ENCODE measurements around the gene SYNPR.
A peak's percentile ranks its signal among the peaks of the same experiment; 100 is the strongest.

Gene SYNPR

DNA sequence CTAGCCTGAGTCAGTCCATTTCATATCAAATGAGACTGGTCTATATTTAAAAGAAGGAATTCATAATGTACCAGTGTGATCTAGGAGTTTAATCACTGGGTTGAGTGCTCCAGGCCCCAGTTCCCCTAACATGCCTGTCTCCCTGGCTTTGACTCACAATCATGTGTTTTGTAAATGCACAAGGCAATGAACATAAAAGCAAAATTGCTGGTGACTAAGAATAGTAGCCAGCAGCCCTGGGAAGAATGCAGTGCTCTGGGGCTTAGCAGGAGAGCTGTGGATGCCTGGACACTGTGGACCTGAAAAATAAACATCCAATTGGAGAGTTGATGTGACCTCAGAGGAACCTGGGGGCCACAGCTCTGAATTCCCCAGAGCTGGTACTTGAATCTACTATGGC, 50.3 kb downstream of the SYNPR start:
- no peak overlapping the region for H3K9ac ChIP-seq (ENCODE audit: low read length)
- no peaks in the 10 kb centered on the region for H4K20me1 ChIP-seq (ENCODE audit: insufficient read depth, low read length)
- DNase-seq, result no peak
- no peak overlapping the region for H3K27ac ChIP-seq (ENCODE audit: low read length)
- no peaks in the 10 kb centered on the region for H3K9me2 ChIP-seq (replicated peaks; ENCODE audit: insufficient read depth, low read length)
- no peak overlapping the region for H3K4me3 ChIP-seq (ENCODE audit: low read length)
- H2AFZ ChIP-seq (ENCODE audit: low read length), result no peak overlapping the region
- H3K4me1 ChIP-seq (ENCODE audit: low read length), result peaks cover 11% of the 10 kb centered on the region
- TF ChIP-seq EZH2phosphoT487 (IDR thresholded peaks at IDR 0.05; ENCODE audit: low read length) (no peak), EZH2 (optimal IDR thresholded peaks at IDR 0.05; ENCODE audit: low read depth, low read length) (no peak)
- TF ChIP-seq, protein P1, sequence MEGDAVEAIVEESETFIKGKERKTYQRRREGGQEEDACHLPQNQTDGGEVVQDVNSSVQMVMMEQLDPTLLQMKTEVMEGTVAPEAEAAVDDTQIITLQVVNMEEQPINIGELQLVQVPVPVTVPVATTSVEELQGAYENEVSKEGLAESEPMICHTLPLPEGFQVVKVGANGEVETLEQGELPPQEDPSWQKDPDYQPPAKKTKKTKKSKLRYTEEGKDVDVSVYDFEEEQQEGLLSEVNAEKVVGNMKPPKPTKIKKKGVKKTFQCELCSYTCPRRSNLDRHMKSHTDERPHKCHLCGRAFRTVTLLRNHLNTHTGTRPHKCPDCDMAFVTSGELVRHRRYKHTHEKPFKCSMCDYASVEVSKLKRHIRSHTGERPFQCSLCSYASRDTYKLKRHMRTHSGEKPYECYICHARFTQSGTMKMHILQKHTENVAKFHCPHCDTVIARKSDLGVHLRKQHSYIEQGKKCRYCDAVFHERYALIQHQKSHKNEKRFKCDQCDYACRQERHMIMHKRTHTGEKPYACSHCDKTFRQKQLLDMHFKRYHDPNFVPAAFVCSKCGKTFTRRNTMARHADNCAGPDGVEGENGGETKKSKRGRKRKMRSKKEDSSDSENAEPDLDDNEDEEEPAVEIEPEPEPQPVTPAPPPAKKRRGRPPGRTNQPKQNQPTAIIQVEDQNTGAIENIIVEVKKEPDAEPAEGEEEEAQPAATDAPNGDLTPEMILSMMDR (IDR thresholded peaks at IDR 0.05; ENCODE audit: low read length), result no peak
- no peaks in the 10 kb centered on the region for H3F3A ChIP-seq (ENCODE audit: insufficient read depth, low read length)
- H3K36me3 ChIP-seq (replicated peaks; ENCODE audit: insufficient read depth, low read length), result no peaks in the 10 kb centered on the region
- H3K27me3 ChIP-seq (replicated peaks; ENCODE audit: insufficient read depth, low read length), result no peaks in the 10 kb centered on the region
- no peaks in the 10 kb centered on the region for H3K9me3 ChIP-seq (replicated peaks; ENCODE audit: insufficient read depth, low read length)
- H3K79me2 ChIP-seq (ENCODE audit: low read length), result no peaks in the 10 kb centered on the region
- no peak overlapping the region for H3K4me2 ChIP-seq (ENCODE audit: low read depth, low read length)

DNA sequence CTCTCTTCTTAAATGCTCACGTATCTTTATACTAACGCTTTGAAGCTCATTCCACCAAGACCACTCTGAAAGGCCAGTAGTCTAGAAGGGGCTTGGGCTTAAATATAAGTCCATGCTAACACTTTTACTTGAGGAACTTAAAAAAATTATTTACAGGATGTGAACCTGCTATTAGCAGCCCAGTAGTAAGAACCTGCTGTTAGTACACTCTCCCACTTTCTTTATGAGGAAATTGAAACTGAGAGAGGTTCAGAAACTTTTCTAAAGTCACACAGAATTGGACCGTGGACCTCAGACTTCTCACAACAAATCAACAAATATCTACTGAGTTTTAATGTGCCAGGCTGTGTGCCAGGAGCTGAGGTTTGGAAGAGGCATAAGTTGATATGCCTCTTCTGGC, 53.4 kb downstream of the SYNPR start:
- no peak overlapping the region for H3K4me2 ChIP-seq (ENCODE audit: low read depth, low read length)
- H3K9ac ChIP-seq (ENCODE audit: low read length), result no peak overlapping the region
- H3K4me3 ChIP-seq (ENCODE audit: low read length), result no peak overlapping the region
- no peak overlapping the region for H3K27ac ChIP-seq (ENCODE audit: low read length)
- peaks cover 11% of the 10 kb centered on the region for H3K4me1 ChIP-seq (ENCODE audit: low read length)
- no peaks in the 10 kb centered on the region for H3K36me3 ChIP-seq (replicated peaks; ENCODE audit: insufficient read depth, low read length)
- H3F3A ChIP-seq (ENCODE audit: insufficient read depth, low read length), result no peaks in the 10 kb centered on the region
- no peaks in the 10 kb centered on the region for H4K20me1 ChIP-seq (ENCODE audit: insufficient read depth, low read length)
- no peaks in the 10 kb centered on the region for H3K9me2 ChIP-seq (replicated peaks; ENCODE audit: insufficient read depth, low read length)
- H3K79me2 ChIP-seq (ENCODE audit: low read length), result no peaks in the 10 kb centered on the region
- no peaks in the 10 kb centered on the region for H3K9me3 ChIP-seq (replicated peaks; ENCODE audit: insufficient read depth, low read length)
- DNase-seq, result peak; percentile 35
- TF ChIP-seq EZH2 (optimal IDR thresholded peaks at IDR 0.05; ENCODE audit: low read depth, low read length) (no peak), EZH2phosphoT487 (IDR thresholded peaks at IDR 0.05; ENCODE audit: low read length) (no peak)
- TF ChIP-seq, protein P1 (IDR thresholded peaks at IDR 0.05; ENCODE audit: low read length), result no peak
- H3K27me3 ChIP-seq (replicated peaks; ENCODE audit: insufficient read depth, low read length), result no peaks in the 10 kb centered on the region
- no peak overlapping the region for H2AFZ ChIP-seq (ENCODE audit: low read length)

DNA sequence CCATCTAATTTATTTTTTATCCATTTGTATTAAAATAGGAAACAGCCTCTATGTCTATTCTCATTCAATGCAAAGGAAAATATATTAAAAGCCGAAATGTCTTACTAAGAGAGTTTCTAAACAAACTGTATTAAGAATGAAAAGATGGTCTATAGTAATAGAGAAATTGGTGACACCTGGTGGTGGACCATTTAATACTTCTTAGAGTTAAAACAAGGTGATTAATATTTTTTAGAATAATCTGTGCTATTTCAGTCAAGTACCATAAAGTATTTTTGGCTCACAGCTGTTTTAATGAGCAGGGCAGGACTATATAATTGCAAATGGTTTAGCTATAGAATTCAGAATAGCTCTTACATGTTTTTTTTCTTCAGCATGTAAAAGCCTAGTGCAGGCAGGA, 55.7 kb downstream of the SYNPR start:
- H3K9ac ChIP-seq (ENCODE audit: low read length), result no peak overlapping the region
- H3F3A ChIP-seq (ENCODE audit: insufficient read depth, low read length), result no peaks in the 10 kb centered on the region
- H3K27ac ChIP-seq (ENCODE audit: low read length), result no peak overlapping the region
- H3K79me2 ChIP-seq (ENCODE audit: low read length), result no peaks in the 10 kb centered on the region
- H3K9me2 ChIP-seq (replicated peaks; ENCODE audit: insufficient read depth, low read length), result no peaks in the 10 kb centered on the region
- H3K27me3 ChIP-seq (replicated peaks; ENCODE audit: insufficient read depth, low read length), result no peaks in the 10 kb centered on the region
- TF ChIP-seq, protein P1 (IDR thresholded peaks at IDR 0.05; ENCODE audit: low read length), result peak; percentile 35
- TF ChIP-seq EZH2phosphoT487 (IDR thresholded peaks at IDR 0.05; ENCODE audit: low read length), result no peak
- no peak for TF ChIP-seq EZH2 (optimal IDR thresholded peaks at IDR 0.05; ENCODE audit: low read depth, low read length)
- no peak for DNase-seq
- H4K20me1 ChIP-seq (ENCODE audit: insufficient read depth, low read length), result no peaks in the 10 kb centered on the region
- H3K4me3 ChIP-seq (ENCODE audit: low read length), result no peak overlapping the region
- H3K36me3 ChIP-seq (replicated peaks; ENCODE audit: insufficient read depth, low read length), result no peaks in the 10 kb centered on the region
- no peak overlapping the region for H2AFZ ChIP-seq (ENCODE audit: low read length)
- no peak overlapping the region for H3K4me2 ChIP-seq (ENCODE audit: low read depth, low read length)
- H3K4me1 ChIP-seq (ENCODE audit: low read length), result peaks cover 11% of the 10 kb centered on the region
- no peaks in the 10 kb centered on the region for H3K9me3 ChIP-seq (replicated peaks; ENCODE audit: insufficient read depth, low read length)

All from MM.1S (cell line).